HepG2 (cell line): ENCODE measurements around the gene RPUSD4. TPM values are rescaled to one million over a fixed set of nuclear protein-coding genes. Genes with fewer than 3 reads are reported as not detected.

Experiments
- GABPA ChIP-seq, 2 experiments: IDR thresholded peaks; 2 replicates each; pipeline ENCODE4 v1.6.1; 2011 to 2016; ENCODE audit warnings: low read depth in 2 of 2, low read length in 1 of 2, missing biosample characterization in 1 of 2, missing genetic modification characterization in 1 of 2
- JARID2 ChIP-seq: sonication (generic); formaldehyde crosslinking; IDR thresholded peaks from 2 replicates; pipeline ENCODE4 v1.8.1; 2023; ENCODE audit warnings: missing genetic modification reagents, inconsistent platforms; ENCODE audit not compliant: insufficient replicate concordance
- RFX5 ChIP-seq: IDR thresholded peaks from 2 replicates; pipeline ENCODE4 v1.6.1; 2011; ENCODE audit warnings: low read depth, low read length, improper control_type of control experiment
- SETDB1 ChIP-seq: sonication (generic); formaldehyde crosslinking; IDR thresholded peaks from 2 replicates; pipeline ENCODE4 v1.5.1; 2020; ENCODE audit warnings: missing genetic modification reagents, mild to moderate bottlenecking, borderline replicate concordance
- SMAD1 ChIP-seq: sonication (generic); formaldehyde crosslinking; IDR thresholded peaks from 2 replicates; pipeline ENCODE4 v1.4.0; 2020; ENCODE audit warnings: missing genetic modification reagents, low read depth, mild to moderate bottlenecking, borderline replicate concordance
- SRSF9 ChIP-seq: fragments of 200-400 bp; formaldehyde crosslinking; IDR thresholded peaks from 2 replicates; pipeline ENCODE4 v1.6.1; 2018; ENCODE audit warnings: borderline replicate concordance, mild to moderate bottlenecking, low read depth, low read length; ENCODE audit not compliant: insufficient read depth, poor library complexity, severe bottlenecking
- STAG1 ChIP-seq: sonication (generic); formaldehyde crosslinking; IDR thresholded peaks from 2 replicates; pipeline ENCODE4 v1.4.0; 2020; ENCODE audit warnings: missing genetic modification reagents
- TMF1 ChIP-seq: sonication (generic); formaldehyde crosslinking; IDR thresholded peaks from 2 replicates; pipeline ENCODE4 v1.8.1; 2022; ENCODE audit warnings: low read depth, missing genetic modification reagents
- ZBTB7A ChIP-seq: sonication (generic); formaldehyde crosslinking; IDR thresholded peaks from 2 replicates; pipeline ENCODE4 v1.8.0; 2022; ENCODE audit warnings: mild to moderate bottlenecking, missing genetic modification reagents
- ZKSCAN1 ChIP-seq: fragments of 150-350 bp; IDR thresholded peaks from 2 replicates; pipeline ENCODE4 v1.6.1; 2014; ENCODE audit warnings: low read length
- ZNF709 ChIP-seq: sonication (generic); formaldehyde crosslinking; IDR thresholded peaks from 2 replicates; pipeline ENCODE4 v1.5.0; 2020; ENCODE audit warnings: mild to moderate bottlenecking, missing genetic modification reagents
- ZSCAN30 ChIP-seq: sonication (generic); formaldehyde crosslinking; IDR thresholded peaks from 2 replicates; pipeline ENCODE4 v1.5.0; 2020; ENCODE audit warnings: mild to moderate bottlenecking, missing genetic modification reagents
- polyA plus RNA-seq, 8 experiments: library from polyadenylated mRNA; depleted of rRNA in 3 of 8; stranded (reverse) in 7 of 8; unstranded in 1 of 8; fragments of >200 nt; fragmentation: Illumina TruSeq in 4 of 8; extraction: Trizol in 4 of 8; gene quantifications; 2 replicates each; pipeline versions ENCODE4 v1.2.1 to v1.2.3, GENCODE V29; 2011 to 2016; ENCODE audit warnings: low read depth in 4 of 8, missing spikeins in 1 of 8, mixed read lengths in 1 of 8; ENCODE audit not compliant: insufficient read depth in 1 of 8
- total RNA-seq, 5 experiments: library from RNA; depleted of rRNA; stranded (reverse); fragments of >200 nt; fragmentation: Illumina TruSeq; extraction: Trizol; gene quantifications; 2 replicates each; pipeline ENCODE4 v1.2.3, GENCODE V29; 2016; ENCODE audit warnings: low read depth in 1 of 5
- TF ChIP-seq, protein P1 (sequence below): sonication (generic); formaldehyde crosslinking; IDR thresholded peaks from 2 replicates; pipeline ENCODE4 v1.5.1; 2020; ENCODE audit warnings: mild to moderate bottlenecking, missing genetic modification reagents, moderate library complexity
- TF ChIP-seq, protein P2 (sequence below): sonication (generic); formaldehyde crosslinking; IDR thresholded peaks from 2 replicates; pipeline ENCODE4 v1.4.0; 2020; ENCODE audit warnings: missing genetic modification reagents, borderline replicate concordance
- TF ChIP-seq, protein P3 (sequence below): IDR thresholded peaks from 2 replicates; pipeline ENCODE4 v1.6.1; 2016; ENCODE audit warnings: control low read depth

RPUSD4 gene
- total and polyA plus RNA-seq, 2 of the 13 experiments (the other 11 are each of a cell fraction or from before 2014, with no cell fraction given) = 45.0 to 52.9 TPM

DNA sequence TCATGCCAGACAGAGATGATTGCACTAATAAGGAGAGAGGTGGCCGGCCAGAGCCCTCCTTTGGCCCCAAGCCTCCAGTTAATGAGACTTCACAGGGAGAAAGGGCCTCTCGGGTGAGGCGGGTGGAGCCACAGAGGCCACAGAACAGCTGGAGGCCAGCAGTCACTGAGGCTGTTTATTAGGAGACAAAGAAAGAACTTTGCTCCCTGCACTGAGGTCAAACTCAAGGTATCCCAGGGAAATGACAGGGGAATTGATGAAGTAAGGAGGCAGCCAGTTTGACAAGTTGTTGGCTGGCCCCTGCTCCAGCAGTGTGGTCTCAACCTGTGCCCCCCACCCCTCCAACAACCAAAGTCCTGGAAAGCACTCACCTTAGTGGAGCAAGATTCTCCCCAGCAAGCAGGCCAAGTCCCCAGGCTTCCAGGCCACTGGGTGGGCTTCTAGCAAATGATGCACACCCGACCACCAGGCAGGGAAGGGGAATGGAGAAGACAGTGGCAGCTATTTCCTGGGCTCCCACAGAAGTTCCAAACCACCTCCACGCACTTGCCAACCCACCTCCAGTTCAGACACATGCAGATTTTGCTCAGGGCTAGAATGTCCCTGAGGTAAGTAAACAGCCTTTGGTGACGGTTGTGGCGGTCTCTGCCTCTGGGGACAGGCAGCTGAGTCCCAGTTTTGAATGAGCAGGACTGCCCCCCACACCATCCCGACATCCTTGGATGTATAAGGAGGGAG lies 53.2 kb downstream of the RPUSD4 start (continued):
- TF ChIP-seq, protein P1, sequence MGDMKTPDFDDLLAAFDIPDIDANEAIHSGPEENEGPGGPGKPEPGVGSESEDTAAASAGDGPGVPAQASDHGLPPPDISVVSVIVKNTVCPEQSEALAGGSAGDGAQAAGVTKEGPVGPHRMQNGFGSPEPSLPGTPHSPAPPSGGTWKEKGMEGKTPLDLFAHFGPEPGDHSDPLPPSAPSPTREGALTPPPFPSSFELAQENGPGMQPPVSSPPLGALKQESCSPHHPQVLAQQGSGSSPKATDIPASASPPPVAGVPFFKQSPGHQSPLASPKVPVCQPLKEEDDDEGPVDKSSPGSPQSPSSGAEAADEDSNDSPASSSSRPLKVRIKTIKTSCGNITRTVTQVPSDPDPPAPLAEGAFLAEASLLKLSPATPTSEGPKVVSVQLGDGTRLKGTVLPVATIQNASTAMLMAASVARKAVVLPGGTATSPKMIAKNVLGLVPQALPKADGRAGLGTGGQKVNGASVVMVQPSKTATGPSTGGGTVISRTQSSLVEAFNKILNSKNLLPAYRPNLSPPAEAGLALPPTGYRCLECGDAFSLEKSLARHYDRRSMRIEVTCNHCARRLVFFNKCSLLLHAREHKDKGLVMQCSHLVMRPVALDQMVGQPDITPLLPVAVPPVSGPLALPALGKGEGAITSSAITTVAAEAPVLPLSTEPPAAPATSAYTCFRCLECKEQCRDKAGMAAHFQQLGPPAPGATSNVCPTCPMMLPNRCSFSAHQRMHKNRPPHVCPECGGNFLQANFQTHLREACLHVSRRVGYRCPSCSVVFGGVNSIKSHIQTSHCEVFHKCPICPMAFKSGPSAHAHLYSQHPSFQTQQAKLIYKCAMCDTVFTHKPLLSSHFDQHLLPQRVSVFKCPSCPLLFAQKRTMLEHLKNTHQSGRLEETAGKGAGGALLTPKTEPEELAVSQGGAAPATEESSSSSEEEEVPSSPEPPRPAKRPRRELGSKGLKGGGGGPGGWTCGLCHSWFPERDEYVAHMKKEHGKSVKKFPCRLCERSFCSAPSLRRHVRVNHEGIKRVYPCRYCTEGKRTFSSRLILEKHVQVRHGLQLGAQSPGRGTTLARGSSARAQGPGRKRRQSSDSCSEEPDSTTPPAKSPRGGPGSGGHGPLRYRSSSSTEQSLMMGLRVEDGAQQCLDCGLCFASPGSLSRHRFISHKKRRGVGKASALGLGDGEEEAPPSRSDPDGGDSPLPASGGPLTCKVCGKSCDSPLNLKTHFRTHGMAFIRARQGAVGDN (CRISPR knock-in tag) = peak; percentile 78
- TF ChIP-seq SMAD1 (CRISPR knock-in tag) (no peak), ZBTB7A (peak; percentile 2; the same call in 1 of the 2 replicates), SRSF9 (no peak), SETDB1 (no peak), ZNF709 (CRISPR knock-in tag) (no peak), ZSCAN30 (no peak), JARID2 (CRISPR knock-in tag) (no peak), GABPA (IDR thresholded peaks at IDR 0.05; ENCODE audit: low read depth, low read length) (no peak), GABPA (CRISPR knock-in tag; IDR thresholded peaks at IDR 0.05; ENCODE audit: low read depth) (no peak), RFX5 (no peak), TMF1 (CRISPR knock-in tag) (no peak), ZKSCAN1 (no peak), STAG1 (CRISPR knock-in tag) (no peak)
- TF ChIP-seq, protein P2, sequence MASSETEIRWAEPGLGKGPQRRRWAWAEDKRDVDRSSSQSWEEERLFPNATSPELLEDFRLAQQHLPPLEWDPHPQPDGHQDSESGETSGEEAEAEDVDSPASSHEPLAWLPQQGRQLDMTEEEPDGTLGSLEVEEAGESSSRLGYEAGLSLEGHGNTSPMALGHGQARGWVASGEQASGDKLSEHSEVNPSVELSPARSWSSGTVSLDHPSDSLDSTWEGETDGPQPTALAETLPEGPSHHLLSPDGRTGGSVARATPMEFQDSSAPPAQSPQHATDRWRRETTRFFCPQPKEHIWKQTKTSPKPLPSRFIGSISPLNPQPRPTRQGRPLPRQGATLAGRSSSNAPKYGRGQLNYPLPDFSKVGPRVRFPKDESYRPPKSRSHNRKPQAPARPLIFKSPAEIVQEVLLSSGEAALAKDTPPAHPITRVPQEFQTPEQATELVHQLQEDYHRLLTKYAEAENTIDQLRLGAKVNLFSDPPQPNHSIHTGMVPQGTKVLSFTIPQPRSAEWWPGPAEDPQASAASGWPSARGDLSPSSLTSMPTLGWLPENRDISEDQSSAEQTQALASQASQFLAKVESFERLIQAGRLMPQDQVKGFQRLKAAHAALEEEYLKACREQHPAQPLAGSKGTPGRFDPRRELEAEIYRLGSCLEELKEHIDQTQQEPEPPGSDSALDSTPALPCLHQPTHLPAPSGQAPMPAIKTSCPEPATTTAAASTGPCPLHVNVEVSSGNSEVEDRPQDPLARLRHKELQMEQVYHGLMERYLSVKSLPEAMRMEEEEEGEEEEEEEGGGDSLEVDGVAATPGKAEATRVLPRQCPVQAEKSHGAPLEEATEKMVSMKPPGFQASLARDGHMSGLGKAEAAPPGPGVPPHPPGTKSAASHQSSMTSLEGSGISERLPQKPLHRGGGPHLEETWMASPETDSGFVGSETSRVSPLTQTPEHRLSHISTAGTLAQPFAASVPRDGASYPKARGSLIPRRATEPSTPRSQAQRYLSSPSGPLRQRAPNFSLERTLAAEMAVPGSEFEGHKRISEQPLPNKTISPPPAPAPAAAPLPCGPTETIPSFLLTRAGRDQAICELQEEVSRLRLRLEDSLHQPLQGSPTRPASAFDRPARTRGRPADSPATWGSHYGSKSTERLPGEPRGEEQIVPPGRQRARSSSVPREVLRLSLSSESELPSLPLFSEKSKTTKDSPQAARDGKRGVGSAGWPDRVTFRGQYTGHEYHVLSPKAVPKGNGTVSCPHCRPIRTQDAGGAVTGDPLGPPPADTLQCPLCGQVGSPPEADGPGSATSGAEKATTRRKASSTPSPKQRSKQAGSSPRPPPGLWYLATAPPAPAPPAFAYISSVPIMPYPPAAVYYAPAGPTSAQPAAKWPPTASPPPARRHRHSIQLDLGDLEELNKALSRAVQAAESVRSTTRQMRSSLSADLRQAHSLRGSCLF = no peak
- TF ChIP-seq, protein P3, sequence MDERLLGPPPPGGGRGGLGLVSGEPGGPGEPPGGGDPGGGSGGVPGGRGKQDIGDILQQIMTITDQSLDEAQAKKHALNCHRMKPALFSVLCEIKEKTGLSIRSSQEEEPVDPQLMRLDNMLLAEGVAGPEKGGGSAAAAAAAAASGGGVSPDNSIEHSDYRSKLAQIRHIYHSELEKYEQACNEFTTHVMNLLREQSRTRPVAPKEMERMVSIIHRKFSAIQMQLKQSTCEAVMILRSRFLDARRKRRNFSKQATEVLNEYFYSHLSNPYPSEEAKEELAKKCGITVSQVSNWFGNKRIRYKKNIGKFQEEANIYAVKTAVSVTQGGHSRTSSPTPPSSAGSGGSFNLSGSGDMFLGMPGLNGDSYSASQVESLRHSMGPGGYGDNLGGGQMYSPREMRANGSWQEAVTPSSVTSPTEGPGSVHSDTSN (CRISPR knock-in tag) = no peak
